H54 (cell line): ENCODE data around the gene RARB.

Experiments
- DNase-seq: peaks from one replicate; pipeline ENCODE4 v3.0.0; 2011; ENCODE audit warnings: low spot score, mixed read lengths; ENCODE audit not compliant: insufficient read length
- FAIRE-seq: peaks from 3 replicates; lab custom pipeline; 2011; peaks lifted over from hg19 to GRCh38; lab: Jason Lieb, UNC
- POLR2A ChIP-seq: IDR thresholded peaks from 2 replicates; pipeline ENCODE4 v1.6.1; 2011; ENCODE audit warnings: low read depth, mild to moderate bottlenecking, low read length

RARB gene

DNA sequence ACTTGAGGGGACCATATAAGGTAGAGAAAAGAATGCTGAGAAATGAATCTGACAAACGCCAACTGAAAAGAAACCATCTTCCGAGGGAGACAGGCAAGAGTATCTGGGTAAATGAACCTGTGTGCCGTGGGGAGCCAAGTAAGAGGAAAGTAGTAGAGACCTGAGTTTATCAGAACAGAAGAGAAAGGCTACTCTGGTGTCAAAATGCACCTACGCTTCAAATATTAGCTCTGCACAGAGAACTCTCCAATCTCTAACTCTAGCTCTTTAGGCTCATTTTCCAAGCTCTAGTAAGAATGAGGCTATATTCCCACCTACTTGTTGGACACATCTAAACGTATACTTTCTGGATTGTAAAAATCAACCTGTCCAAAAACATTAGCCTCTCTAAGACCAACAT lies 183.1 kb downstream of the RARB start:
- no peak for DNase-seq
- no peak for FAIRE-seq
- no peak for TF ChIP-seq POLR2A

DNA sequence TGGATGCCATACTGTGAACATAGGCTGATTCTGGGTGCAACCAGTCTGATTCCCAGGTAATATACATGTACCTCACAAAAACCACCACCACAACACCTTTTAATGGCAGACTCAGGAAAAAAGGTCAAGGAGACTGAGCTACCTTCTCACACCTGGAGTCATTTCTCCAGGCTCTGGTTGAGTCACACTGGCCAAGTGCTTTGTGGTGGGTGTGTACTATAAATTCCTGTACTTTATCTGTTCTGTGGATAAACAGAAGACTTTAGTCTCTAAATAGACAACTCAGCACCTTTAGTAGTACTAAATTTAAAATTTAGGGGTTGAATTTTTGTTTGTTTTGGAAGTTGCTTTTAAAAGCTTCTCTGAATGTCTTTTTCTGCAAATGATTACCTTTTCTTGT lies 190.0 kb downstream of the RARB start:
- no peak for DNase-seq
- no peak for TF ChIP-seq POLR2A
- no peak for FAIRE-seq

DNA sequence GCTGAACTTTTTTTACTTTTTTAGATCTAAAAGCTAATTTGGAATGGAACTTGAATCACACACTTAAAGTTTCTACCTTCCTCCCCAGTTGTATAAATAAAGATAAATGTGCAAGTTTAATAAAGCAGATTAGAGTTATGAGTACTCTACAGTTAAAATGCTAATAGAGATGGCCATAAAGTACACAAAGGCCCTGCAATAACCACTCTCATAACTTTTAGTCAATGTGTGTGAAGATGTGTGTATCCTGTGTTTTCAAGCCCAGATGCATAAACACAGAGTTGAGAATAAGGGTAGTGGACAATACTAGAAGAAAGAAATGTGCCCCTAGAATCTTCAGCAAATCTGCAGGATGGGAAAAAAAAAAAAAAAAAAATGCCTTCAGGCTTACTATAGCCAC lies 191.3 kb downstream of the RARB start:
- no peak for FAIRE-seq

DNA sequence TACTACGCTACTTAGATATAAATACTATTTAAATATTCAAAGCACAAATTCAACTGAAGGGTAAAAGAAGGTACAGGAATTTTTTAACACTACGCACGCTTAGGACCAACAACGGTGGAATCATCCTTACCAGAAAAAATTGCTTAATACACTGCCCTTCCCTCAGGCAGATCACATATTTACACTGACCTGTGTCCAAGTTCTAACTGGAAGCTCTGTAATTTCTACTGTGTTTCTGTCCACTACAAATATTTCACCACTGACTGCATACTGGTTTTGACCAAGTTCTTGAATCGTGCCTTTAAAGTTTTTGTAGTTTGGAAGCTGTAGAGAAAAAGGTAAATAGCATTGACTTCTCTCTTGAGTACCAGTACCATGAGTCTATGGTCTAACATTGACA lies 192.4 kb downstream of the RARB start:
- FAIRE-seq (no peak), DNase-seq (no peak)
- TF ChIP-seq POLR2A, result no peak

More for the DNA sequence above, 191.3 kb downstream of the RARB start:
- no peak for TF ChIP-seq POLR2A
- DNase-seq, result no peak

DNA sequence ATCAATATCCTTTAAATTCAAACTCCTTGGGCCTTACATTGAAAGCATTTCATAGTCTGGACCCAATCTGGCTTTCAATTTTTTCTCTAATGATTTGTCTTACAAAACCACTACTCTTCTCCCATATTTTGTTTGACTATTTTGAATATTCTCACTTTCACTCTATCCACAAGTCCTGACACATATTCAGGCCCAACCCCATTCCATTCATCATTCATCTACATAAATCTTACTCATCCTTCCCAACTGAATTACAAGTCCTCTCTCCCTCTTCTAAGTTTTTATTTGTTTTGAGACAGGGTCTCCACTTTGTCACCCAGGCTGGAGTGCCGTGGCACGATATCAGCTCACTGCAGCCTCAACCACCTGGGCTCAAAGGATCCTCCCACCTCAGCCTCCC lies 193.0 kb downstream of the RARB start:
- no peak for FAIRE-seq

DNA sequence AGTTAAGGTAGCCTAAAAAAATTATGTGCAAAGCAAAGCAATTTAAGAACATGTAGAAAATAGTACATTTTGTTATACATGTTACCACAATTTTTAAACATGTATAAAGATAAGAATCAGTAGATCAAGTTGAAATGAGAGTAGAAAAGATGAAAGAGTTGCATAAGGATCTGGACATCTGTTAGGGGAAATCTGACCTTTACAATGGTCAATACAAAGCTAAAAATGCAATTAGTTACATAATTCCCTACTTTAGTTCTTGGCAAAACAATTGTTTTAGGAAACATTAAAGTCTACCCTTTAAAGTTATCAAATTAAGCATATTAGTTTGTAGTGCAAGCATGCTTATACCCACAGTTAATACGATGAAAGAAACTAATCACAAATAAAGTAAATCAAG lies 203.9 kb downstream of the RARB start:
- DNase-seq (no peak), FAIRE-seq (no peak)
- TF ChIP-seq POLR2A, result no peak

More for the DNA sequence above, 193.0 kb downstream of the RARB start:
- no peak for TF ChIP-seq POLR2A
- no peak for DNase-seq

DNA sequence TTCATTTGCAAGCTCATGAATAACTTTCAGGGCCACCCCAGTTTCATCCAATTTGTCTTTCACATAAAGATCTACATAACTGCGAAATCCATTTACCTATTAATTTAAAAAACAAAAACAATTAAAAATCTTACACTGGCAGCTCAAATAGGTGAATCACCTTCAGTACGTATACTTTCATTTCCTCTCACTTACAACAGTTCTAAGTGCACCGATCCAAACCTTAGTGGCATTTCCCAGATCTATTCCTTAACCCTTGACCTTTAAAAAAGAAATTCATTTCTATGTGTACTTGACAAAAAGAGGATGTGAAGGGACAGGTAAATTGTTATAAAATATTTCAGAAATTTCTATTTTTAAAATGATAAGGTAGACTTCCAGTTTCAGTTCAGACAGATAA lies 205.9 kb downstream of the RARB start:
- DNase-seq (no peak), FAIRE-seq (no peak)
- no peak for TF ChIP-seq POLR2A

DNA sequence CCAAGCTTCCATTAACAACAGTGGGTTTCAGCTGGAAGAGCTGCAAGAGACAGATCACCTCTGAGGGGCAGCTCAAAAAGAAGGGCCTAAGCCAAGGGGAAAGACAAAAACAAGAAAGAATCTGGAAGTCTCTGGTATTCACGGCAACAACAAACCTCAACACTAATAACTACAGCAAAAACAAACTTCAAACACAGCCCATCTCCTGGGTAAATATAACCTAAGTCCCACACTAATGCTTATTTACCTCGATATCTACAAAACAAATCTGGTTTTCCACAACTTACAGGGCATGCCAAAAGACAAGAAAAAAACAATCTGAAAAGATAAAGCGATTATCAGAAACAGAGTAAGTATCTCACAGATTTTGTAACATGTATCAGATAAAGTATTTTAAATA lies 207.0 kb downstream of the RARB start:
- FAIRE-seq, result no peak
- no peak for TF ChIP-seq POLR2A
- DNase-seq, result no peak
